Heart left ventricle (tissue), 13 donors: ENCODE data around the gene CLPTM1L.

ENCODE experiments used
- POLR2A ChIP-seq, 2 donors: fragments of 450-650 bp; IDR thresholded peaks; one replicate each; pipeline ENCODE4 v1.6.1; 2017; ENCODE audit warnings: antibody characterized with exemption in 2 of 2, mild to moderate bottlenecking in 2 of 2, moderate library complexity in 2 of 2
- TF ChIP-seq, protein P1 (sequence below), 12 donors: fragments of 200-600 bp; sonication (generic) in 4 of 12; IDR thresholded peaks; one replicate each; pipeline versions ENCODE4 v1.5.0 to v1.8.0; 2018 to 2022; ENCODE audit warnings: antibody characterized with exemption in 12 of 12, mild to moderate bottlenecking in 5 of 12
- donor health status: ischemic (EF 13 %, LVEDD 7.1; RV severe dilation, severe dysfunction).
- donor health status: DM: no; HTN: yes; CAD: no.
- donor health status: DM: no; HTN: no; CAD: no.
- donor health status: ischemic (EF 25% LVEDD 6.9; RV normal size, moderate dysfunction).
- donor health status: ischemic (EF 25% LVEDD 5.7; RV mildly dilated, moderate dysfunction).
- donor health status: ischemic (EF 35%, LVEDD 5.7; RV mildly dilated, moderate dysfunction).
- donor health status: nonischemic (EF 11% LVEDD 7.7; RV severe dilation, severe dysfunction).
- donor health status: DM: yes; HTN: yes; CAD: no.
- donor health status: PGD.
- donor health status: ischemic (EF 29% LVEDD 5.4; RV normal size, mild dysfunction).
- donor health status: nonischemic (EF 23%, LVEDD 6.1; RV moderate dilation, normal function).

DNA sequence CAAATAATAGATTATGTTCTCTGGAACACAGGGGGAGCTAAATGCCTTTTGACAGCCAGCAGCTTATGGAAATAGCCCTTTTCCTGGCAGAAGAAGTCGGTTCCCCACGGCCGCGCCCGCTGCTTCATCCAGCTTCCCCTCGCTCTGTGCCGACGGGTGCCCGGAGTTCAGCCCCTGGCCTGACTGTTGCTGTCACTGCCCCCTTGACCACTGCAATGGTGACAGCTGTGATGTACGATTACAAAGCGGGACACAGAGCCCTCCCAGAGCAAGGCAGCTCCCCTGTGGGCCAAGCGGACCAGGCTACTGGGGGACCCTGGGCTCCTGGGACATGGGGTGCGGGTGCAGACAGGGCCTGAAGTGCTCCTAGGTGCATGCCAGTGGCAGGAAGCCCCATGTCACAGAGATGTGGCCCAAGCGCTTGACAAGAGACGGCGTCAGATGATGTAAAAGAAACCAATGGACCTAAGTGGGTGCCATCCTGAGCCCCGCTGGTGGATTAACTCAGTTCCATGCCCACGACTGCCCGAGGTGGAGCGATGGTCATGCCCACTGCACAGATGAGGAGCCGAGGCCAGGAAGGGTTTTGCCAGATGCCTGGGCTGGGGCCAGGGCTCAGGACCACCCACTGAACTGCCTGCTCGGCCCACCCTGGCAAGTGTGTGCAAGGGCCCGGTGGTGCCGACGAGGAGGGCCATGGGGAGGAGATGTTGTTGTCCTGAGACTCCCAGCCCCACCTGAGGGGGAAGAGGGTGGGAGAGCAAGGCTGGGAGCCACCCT lies 13.2 kb upstream of the CLPTM1L start:
- no peak for TF ChIP-seq POLR2A (IDR thresholded peaks at IDR 0.05)
- TF ChIP-seq, protein P1, sequence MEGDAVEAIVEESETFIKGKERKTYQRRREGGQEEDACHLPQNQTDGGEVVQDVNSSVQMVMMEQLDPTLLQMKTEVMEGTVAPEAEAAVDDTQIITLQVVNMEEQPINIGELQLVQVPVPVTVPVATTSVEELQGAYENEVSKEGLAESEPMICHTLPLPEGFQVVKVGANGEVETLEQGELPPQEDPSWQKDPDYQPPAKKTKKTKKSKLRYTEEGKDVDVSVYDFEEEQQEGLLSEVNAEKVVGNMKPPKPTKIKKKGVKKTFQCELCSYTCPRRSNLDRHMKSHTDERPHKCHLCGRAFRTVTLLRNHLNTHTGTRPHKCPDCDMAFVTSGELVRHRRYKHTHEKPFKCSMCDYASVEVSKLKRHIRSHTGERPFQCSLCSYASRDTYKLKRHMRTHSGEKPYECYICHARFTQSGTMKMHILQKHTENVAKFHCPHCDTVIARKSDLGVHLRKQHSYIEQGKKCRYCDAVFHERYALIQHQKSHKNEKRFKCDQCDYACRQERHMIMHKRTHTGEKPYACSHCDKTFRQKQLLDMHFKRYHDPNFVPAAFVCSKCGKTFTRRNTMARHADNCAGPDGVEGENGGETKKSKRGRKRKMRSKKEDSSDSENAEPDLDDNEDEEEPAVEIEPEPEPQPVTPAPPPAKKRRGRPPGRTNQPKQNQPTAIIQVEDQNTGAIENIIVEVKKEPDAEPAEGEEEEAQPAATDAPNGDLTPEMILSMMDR (IDR thresholded peaks at IDR 0.05), result no peak
